K562 (cell line): ENCODE measurements around the gene NR1I3. TPM values are rescaled to one million over a fixed set of nuclear protein-coding genes. Genes with fewer than 3 reads are reported as not detected.
A peak's percentile ranks its signal among the peaks of the same experiment; 100 is the strongest.

ENCODE experiments used
- ATF2 ChIP-seq: sonication (generic); formaldehyde crosslinking; IDR thresholded peaks from 2 replicates; pipeline ENCODE4 v1.8.1; 2022; ENCODE audit warnings: missing genetic modification reagents
- BACH1 ChIP-seq: fragments of 200-800 bp; sonication (Bioruptor generic); IDR thresholded peaks from 2 replicates; pipeline ENCODE4 v1.6.1; 2016; ENCODE audit warnings: missing genetic modification characterization, missing compliant biosample characterization
- BDP1 ChIP-seq: IDR thresholded peaks from 3 replicates; pipeline ENCODE4 v1.6.1; 2011; ENCODE audit not compliant: insufficient read length, insufficient read depth
- BRD9 ChIP-seq: fragments of 450-650 bp; IDR thresholded peaks from 2 replicates; pipeline ENCODE4 v1.6.1; 2018; ENCODE audit warnings: low read depth; ENCODE audit not compliant: partially characterized antibody
- FOSL1 ChIP-seq: fragments of 200-800 bp; sonication (Bioruptor generic); conservative IDR thresholded peaks from 2 replicates; pipeline ENCODE4 v1.6.1; 2016; ENCODE audit warnings: missing genetic modification characterization, missing compliant biosample characterization
- FOXJ2 ChIP-seq: fragments of 200-800 bp; sonication (Bioruptor generic); IDR thresholded peaks from 2 replicates; pipeline ENCODE4 v1.6.1; 2016; ENCODE audit warnings: missing genetic modification characterization, missing compliant biosample characterization
- FOXP1 ChIP-seq: sonication (generic); formaldehyde crosslinking; IDR thresholded peaks from 2 replicates; pipeline ENCODE4 v1.8.0; 2022; ENCODE audit warnings: mild to moderate bottlenecking, missing genetic modification reagents
- HDAC8 ChIP-seq: fragments of 450-650 bp; IDR thresholded peaks from 2 replicates; pipeline ENCODE4 v1.6.1; 2016; ENCODE audit warnings: mild to moderate bottlenecking, missing genetic modification characterization, moderate library complexity, missing compliant biosample characterization
- MBD2 ChIP-seq: sonication (generic); IDR thresholded peaks from 2 replicates; pipeline ENCODE4 v1.6.1; 2016; ENCODE audit warnings: low read depth, borderline replicate concordance
- MYC ChIP-seq, 2 experiments: fragments of 250-450 bp in 1 of 2; sonication (Bioruptor Pico) in 1 of 2; IDR thresholded peaks; 2 replicates each; pipeline versions ENCODE4 v1.5.1 to v1.6.1; 2012 to 2021; ENCODE audit warnings: low read depth in 2 of 2, borderline replicate concordance in 1 of 2, improper control_type of control experiment in 1 of 2, low read length in 1 of 2, mild to moderate bottlenecking in 1 of 2, moderate library complexity in 1 of 2
- POLR2AphosphoS5 ChIP-seq: IDR thresholded peaks from 2 replicates; pipeline ENCODE4 v1.6.1; 2011; ENCODE audit warnings: mild to moderate bottlenecking, low read depth, low read length, moderate library complexity; ENCODE audit not compliant: control insufficient read depth, insufficient read depth
- SAP30 ChIP-seq: fragments of 200-600 bp; sonication (generic); IDR thresholded peaks from 2 replicates; pipeline ENCODE4 v1.6.1; 2012; ENCODE audit warnings: borderline replicate concordance, low read depth, mild to moderate bottlenecking, moderate library complexity, low read length, control low read depth, inconsistent platforms; ENCODE audit not compliant: insufficient read depth, poor library complexity, severe bottlenecking
- SMAD1 ChIP-seq: fragments of 150-350 bp; IDR thresholded peaks from 2 replicates; pipeline ENCODE4 v1.6.1; 2014; ENCODE audit warnings: low read length, low read depth; ENCODE audit not compliant: partially characterized antibody
- TEAD1 ChIP-seq, 2 experiments: fragments of 450-650 bp in 1 of 2; sonication (generic) in 1 of 2; formaldehyde crosslinking; IDR thresholded peaks; 2 replicates each; pipeline versions ENCODE4 v1.4.0 to v1.8.0; 2020 to 2022; ENCODE audit warnings: mild to moderate bottlenecking in 2 of 2, missing genetic modification reagents in 1 of 2
- U2AF1 ChIP-seq: fragments of 200-400 bp; formaldehyde crosslinking; optimal IDR thresholded peaks from 2 replicates; pipeline ENCODE3; 2017; ENCODE audit warnings: mild to moderate bottlenecking, low read depth, low read length, moderate library complexity
- ZEB2 ChIP-seq: fragments of 450-650 bp; IDR thresholded peaks from 2 replicates; pipeline ENCODE4 v1.6.1; 2016
- ZNF584 ChIP-seq: fragments of 200-800 bp; sonication (Bioruptor generic); IDR thresholded peaks from 2 replicates; pipeline ENCODE4 v1.6.1; 2016; ENCODE audit warnings: low read depth, mild to moderate bottlenecking, missing genetic modification characterization, missing compliant biosample characterization
- ZNF707 ChIP-seq: fragments of 250-450 bp; sonication (Bioruptor Pico); conservative IDR thresholded peaks from 2 replicates; pipeline ENCODE4 v1.8.0; 2022; ENCODE audit warnings: inconsistent platforms, mild to moderate bottlenecking, moderate library complexity
- polyA plus RNA-seq, 8 experiments: library from polyadenylated mRNA; depleted of rRNA in 4 of 8; stranded (reverse) in 5 of 8; unstranded in 3 of 8; fragments of >200 nt; fragmentation: Nextera tagmentation in 2 of 8; fragmentation: Illumina TruSeq in 1 of 8; extraction: Ambion mirVana in 2 of 8; extraction: Trizol in 1 of 8; gene quantifications; 2 replicates each; pipeline versions ENCODE4 v1.2.1 to v1.2.3, GENCODE V29; 2011 to 2014; ENCODE audit warnings: inconsistent platforms in 1 of 8, missing spikeins in 1 of 8
- total RNA-seq, 7 experiments: library from RNA; depleted of rRNA in 6 of 7; stranded (reverse); fragments of >200 nt in 6 of 7; fragmentation: Illumina TruSeq in 2 of 7; extraction: Trizol in 2 of 7; gene quantifications; 2 replicates each; pipeline versions ENCODE4 v1.2.1 to v1.2.3, GENCODE V29; 2011 to 2021; ENCODE audit warnings: low replicate concordance in 1 of 7

The NR1I3 gene
- total and polyA plus RNA-seq, 9 of the 15 experiments (the other 6 are each of a cell fraction or from before 2014, with no cell fraction given) = 0.11 TPM; not detected in 8

- TF ChIP-seq FOXP1 (peak; percentile 85), SAP30 (peak; percentile 76), BDP1 (no peak), MYC (IDR thresholded peaks at IDR 0.05; ENCODE audit: low read depth, low read length) (peak; percentile 69; the same call in 1 of the 2 replicates), MYC (CRISPR knock-in tag; IDR thresholded peaks at IDR 0.05; ENCODE audit: borderline replicate concordance, low read depth) (no peak), FOSL1 (tag) (0 out of 2 replicates have a peak, but pooled peaks have one; percentile 20), MBD2 (peak; percentile 87), ZEB2 (peak; percentile 78), ATF2 (no peak), BACH1 (tag) (peak; percentile 65), ZNF707 (CRISPR knock-in tag) (0 out of 2 replicates have a peak, but pooled peaks have one; percentile 22), BRD9 (peak; percentile 69), TEAD1 (CRISPR knock-in tag; IDR thresholded peaks at IDR 0.05) (peak; percentile 62 to 66; a peak in 2 of 4 replicates), SMAD1 (peak; percentile 31), HDAC8 (no peak), U2AF1 (no peak), POLR2AphosphoS5 (peak; percentile 84), ZNF584 (CRISPR knock-in tag) (no peak), FOXJ2 (peak; percentile 50; the same call in 1 of the 2 replicates)
Observed at GRCh38 chr1:161201836-161202712, 35.9 kb downstream of the NR1I3 start, which contains the start of gene NDUFS2 (continued).
